ENCODE results near the gene TMEM200B.

DNA sequence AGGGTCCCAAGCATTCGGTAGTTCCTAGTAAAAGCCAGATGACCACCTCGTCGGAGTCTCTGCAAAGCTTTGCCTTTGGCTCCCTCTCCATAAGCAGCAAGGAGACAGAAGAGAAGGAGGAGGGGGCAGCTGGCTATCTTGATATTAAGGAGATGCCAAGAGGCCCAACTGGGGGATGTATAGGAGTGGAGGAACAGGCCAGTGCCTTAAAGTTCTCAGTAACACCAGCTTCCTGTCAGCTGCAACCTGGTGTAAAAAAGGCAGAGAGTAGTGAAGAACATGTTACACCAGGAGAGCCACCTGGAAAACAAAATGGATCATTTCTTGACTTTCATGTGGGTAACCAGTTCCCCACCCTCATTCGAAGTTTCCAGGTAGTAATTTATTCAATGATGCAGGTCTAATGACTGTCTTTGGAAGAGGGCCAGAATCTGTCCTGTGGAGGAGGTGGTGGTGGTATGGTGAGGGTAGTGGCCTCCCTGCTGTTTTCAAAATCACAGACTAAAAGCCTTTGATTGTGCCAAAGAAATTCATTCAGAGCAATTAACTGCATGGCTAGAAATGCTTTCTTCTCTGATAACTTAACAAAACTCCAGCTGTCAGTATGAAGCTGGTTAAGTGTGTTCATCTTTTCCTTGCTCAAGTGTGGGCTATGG lies 27.3 kb downstream of the TMEM200B start:
- TF ChIP-seq EZH2 (IDR thresholded peaks at IDR 0.05; ENCODE audit: low read length, unreplicated experiment) (no peak), EZH2phosphoT487 (IDR thresholded peaks at IDR 0.05; ENCODE audit: borderline replicate concordance, low read length) (no peak)
